Neural cell (in vitro differentiated cells): Measurements from ENCODE around the gene ADAD2.

ENCODE experiments used
- CTCF ChIP-seq: fragments of 450-650 bp; IDR thresholded peaks from 2 replicates; pipeline ENCODE4 v1.5.1; 2014; ENCODE audit warnings: antibody characterized with exemption, mild to moderate bottlenecking, moderate library complexity; ENCODE audit not compliant: poor library complexity, severe bottlenecking
- EP300 ChIP-seq: fragments of 450-650 bp; conservative IDR thresholded peaks from 2 replicates; pipeline ENCODE4 v1.6.1; 2014; ENCODE audit warnings: antibody characterized with exemption, mild to moderate bottlenecking, moderate library complexity; ENCODE audit not compliant: poor library complexity, severe bottlenecking
- REST ChIP-seq: IDR thresholded peaks from 2 replicates; pipeline ENCODE4 v1.6.1; 2012; ENCODE audit warnings: borderline replicate concordance

- no peak for TF ChIP-seq CTCF
- TF ChIP-seq REST, result no peak
- no peak for TF ChIP-seq EP300
These were observed 52.8 kb downstream of the ADAD2 start for GRCh38 chr16:84243732-84244131.
